Neural cell (in vitro differentiated cells): Measurements from ENCODE around the gene SAP30BP. TPM values are rescaled to one million over a fixed set of nuclear protein-coding genes. Genes with fewer than 3 reads are reported as not detected.
"Not testable (repeated sequence)": the region's sequence is repeated elsewhere in the genome, so short reads cannot be mapped to it uniquely, and the experiment has no call there.

Experiments
- H2AFZ ChIP-seq: fragments of 200-600, 300-800 bp; sonication (generic), shearing (Covaris generic); 2 replicates; pipeline ENCODE4 v1.6.0; 2014; ENCODE audit warnings: low read depth, mild to moderate bottlenecking, antibody characterized with exemption, low read length, moderate library complexity
- H3F3A ChIP-seq: fragments of 200-600 bp; shearing (Covaris generic); 2 replicates; pipeline ENCODE4 v1.6.1; 2016; ENCODE audit warnings: mild to moderate bottlenecking, moderate library complexity, mixed read lengths, antibody characterized with exemption, low read length; ENCODE audit not compliant: insufficient read depth, poor library complexity, severe bottlenecking
- H3K27ac ChIP-seq: fragments of 200-600, 300-800 bp; sonication (generic), shearing (Covaris generic); 2 replicates; pipeline ENCODE4 v1.5.1; 2014; ENCODE audit warnings: mild to moderate bottlenecking, low read length, moderate library complexity
- H3K27me3 ChIP-seq: fragments of 300-800, 200-600 bp; sonication (generic), shearing (Covaris generic); 2 replicates; pipeline ENCODE4 v1.6.0; 2014; ENCODE audit warnings: mild to moderate bottlenecking, low read depth, low read length, moderate library complexity; ENCODE audit not compliant: insufficient read depth
- H3K36me3 ChIP-seq: fragments of 300-800, 200-600 bp; sonication (generic), shearing (Covaris generic); 2 replicates; pipeline ENCODE4 v1.5.1; 2014; ENCODE audit warnings: mild to moderate bottlenecking, antibody characterized with exemption, low read length, moderate library complexity; ENCODE audit not compliant: insufficient read depth
- H3K4me2 ChIP-seq: fragments of 300-800, 200-600 bp; sonication (generic), shearing (Covaris generic); 2 replicates; pipeline ENCODE4 v1.6.0; 2014; ENCODE audit warnings: mild to moderate bottlenecking, low read length
- H3K4me3 ChIP-seq: fragments of 300-800, 200-600 bp; sonication (generic), shearing (Covaris generic); 2 replicates; pipeline ENCODE4 v1.5.1; 2014; ENCODE audit warnings: mild to moderate bottlenecking, low read length, moderate library complexity
- H3K79me2 ChIP-seq: fragments of 200-600 bp; shearing (Covaris generic); replicated peaks from 2 replicates; pipeline ENCODE4 v1.6.0; 2014; ENCODE audit warnings: mild to moderate bottlenecking, low read length, moderate library complexity; ENCODE audit not compliant: insufficient read depth
- H3K9ac ChIP-seq: fragments of 300-800, 200-600 bp; sonication (generic), shearing (Covaris generic); 2 replicates; pipeline ENCODE4 v1.6.1; 2016; ENCODE audit warnings: mild to moderate bottlenecking, low read length, mixed read lengths
- H3K9me2 ChIP-seq: fragments of 200-600 bp; shearing (Covaris generic); 2 replicates; pipeline ENCODE4 v1.6.1; 2016; ENCODE audit warnings: mild to moderate bottlenecking, low read length, mixed read lengths; ENCODE audit not compliant: insufficient read depth
- H3K9me3 ChIP-seq: fragments of 200-600, 300-800 bp; sonication (generic), shearing (Covaris generic); 2 replicates; pipeline ENCODE4 v1.6.1; 2016; ENCODE audit warnings: mild to moderate bottlenecking, mixed run types, low read length, moderate library complexity, mixed read lengths
- H4K20me1 ChIP-seq: fragments of 200-600 bp; shearing (Covaris generic); 2 replicates; pipeline ENCODE4 v1.6.1; 2016; ENCODE audit warnings: mild to moderate bottlenecking, mixed run types; ENCODE audit not compliant: insufficient read depth
- CTCF ChIP-seq: fragments of 450-650 bp; IDR thresholded peaks from 2 replicates; pipeline ENCODE4 v1.5.1; 2014; ENCODE audit warnings: antibody characterized with exemption, mild to moderate bottlenecking, moderate library complexity; ENCODE audit not compliant: poor library complexity, severe bottlenecking
- EP300 ChIP-seq: fragments of 450-650 bp; conservative IDR thresholded peaks from 2 replicates; pipeline ENCODE4 v1.6.1; 2014; ENCODE audit warnings: antibody characterized with exemption, mild to moderate bottlenecking, moderate library complexity; ENCODE audit not compliant: poor library complexity, severe bottlenecking
- EZH2 ChIP-seq: fragments of 200-600, 300-800 bp; shearing (Covaris generic), sonication (generic); IDR thresholded peaks from 2 replicates; pipeline ENCODE4 v1.6.1; 2014; ENCODE audit warnings: antibody characterized with exemption, low read length, borderline replicate concordance, mild to moderate bottlenecking; ENCODE audit not compliant: insufficient read depth, poor library complexity, severe bottlenecking
- MXI1 ChIP-seq: fragments of 450-650 bp; conservative IDR thresholded peaks from 2 replicates; pipeline ENCODE4 v1.6.1; 2014; ENCODE audit warnings: antibody characterized with exemption, mild to moderate bottlenecking; ENCODE audit not compliant: poor library complexity, severe bottlenecking
- POLR2AphosphoS5 ChIP-seq: IDR thresholded peaks from 2 replicates; pipeline ENCODE4 v1.6.1; 2012
- RAD21 ChIP-seq: fragments of 450-650 bp; conservative IDR thresholded peaks from 2 replicates; pipeline ENCODE4 v1.6.1; 2014; ENCODE audit warnings: antibody characterized with exemption, mild to moderate bottlenecking, moderate library complexity
- SMC3 ChIP-seq: fragments of 450-650 bp; conservative IDR thresholded peaks from 2 replicates; pipeline ENCODE4 v1.6.1; 2014; ENCODE audit warnings: antibody characterized with exemption, mild to moderate bottlenecking, moderate library complexity; ENCODE audit not compliant: poor library complexity
- TAF1 ChIP-seq: IDR thresholded peaks from 2 replicates; pipeline ENCODE4 v1.6.1; 2012; ENCODE audit warnings: low read depth
- polyA plus RNA-seq: library from polyadenylated mRNA; depleted of rRNA; stranded (reverse); fragments of >200 nt; gene quantifications from 2 replicates; pipeline ENCODE4 v1.2.3, GENCODE V29; 2014
- TF ChIP-seq, protein P1 (sequence below): IDR thresholded peaks from 2 replicates; pipeline ENCODE4 v1.6.1; 2012; ENCODE audit warnings: borderline replicate concordance

Gene SAP30BP
- polyA plus RNA-seq, 1 donor from 2014 or later, result 156 TPM

DNA sequence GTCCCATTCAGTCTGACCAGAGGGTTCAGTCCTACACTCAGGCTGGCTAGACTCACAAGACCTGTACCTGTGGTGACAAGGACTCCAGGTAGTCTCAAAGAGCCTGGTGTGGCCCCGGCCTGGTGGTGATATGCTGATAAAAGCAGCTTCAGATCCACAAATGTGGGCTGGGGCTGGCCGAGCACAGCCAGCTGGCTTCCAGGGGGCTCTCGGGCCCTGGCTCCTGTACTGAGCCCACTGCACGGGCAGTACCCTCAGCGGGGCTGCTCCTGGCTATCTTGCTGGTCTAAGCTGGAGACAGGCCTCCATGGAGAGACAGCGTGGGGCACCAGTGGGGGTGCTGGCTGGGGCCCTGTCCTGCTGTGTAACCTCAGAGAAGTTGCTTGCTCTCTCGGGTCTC lies 29.6 kb upstream of the SAP30BP start:
- no peaks in the 10 kb centered on the region for H3K9me2 ChIP-seq
- H3K9me3 ChIP-seq, result no peaks in the 10 kb centered on the region
- TF ChIP-seq EZH2 (no peak), POLR2AphosphoS5 (no peak), SMC3 (no peak), EP300 (no peak), CTCF (no peak), RAD21 (no peak), MXI1 (no peak), TAF1 (no peak)
- TF ChIP-seq, protein P1, sequence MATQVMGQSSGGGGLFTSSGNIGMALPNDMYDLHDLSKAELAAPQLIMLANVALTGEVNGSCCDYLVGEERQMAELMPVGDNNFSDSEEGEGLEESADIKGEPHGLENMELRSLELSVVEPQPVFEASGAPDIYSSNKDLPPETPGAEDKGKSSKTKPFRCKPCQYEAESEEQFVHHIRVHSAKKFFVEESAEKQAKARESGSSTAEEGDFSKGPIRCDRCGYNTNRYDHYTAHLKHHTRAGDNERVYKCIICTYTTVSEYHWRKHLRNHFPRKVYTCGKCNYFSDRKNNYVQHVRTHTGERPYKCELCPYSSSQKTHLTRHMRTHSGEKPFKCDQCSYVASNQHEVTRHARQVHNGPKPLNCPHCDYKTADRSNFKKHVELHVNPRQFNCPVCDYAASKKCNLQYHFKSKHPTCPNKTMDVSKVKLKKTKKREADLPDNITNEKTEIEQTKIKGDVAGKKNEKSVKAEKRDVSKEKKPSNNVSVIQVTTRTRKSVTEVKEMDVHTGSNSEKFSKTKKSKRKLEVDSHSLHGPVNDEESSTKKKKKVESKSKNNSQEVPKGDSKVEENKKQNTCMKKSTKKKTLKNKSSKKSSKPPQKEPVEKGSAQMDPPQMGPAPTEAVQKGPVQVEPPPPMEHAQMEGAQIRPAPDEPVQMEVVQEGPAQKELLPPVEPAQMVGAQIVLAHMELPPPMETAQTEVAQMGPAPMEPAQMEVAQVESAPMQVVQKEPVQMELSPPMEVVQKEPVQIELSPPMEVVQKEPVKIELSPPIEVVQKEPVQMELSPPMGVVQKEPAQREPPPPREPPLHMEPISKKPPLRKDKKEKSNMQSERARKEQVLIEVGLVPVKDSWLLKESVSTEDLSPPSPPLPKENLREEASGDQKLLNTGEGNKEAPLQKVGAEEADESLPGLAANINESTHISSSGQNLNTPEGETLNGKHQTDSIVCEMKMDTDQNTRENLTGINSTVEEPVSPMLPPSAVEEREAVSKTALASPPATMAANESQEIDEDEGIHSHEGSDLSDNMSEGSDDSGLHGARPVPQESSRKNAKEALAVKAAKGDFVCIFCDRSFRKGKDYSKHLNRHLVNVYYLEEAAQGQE, result no peak
- no peak overlapping the region for H3K4me2 ChIP-seq
- H3K27me3 ChIP-seq, result no peaks in the 10 kb centered on the region
- H3K4me3 ChIP-seq, result no peak overlapping the region
- H3F3A ChIP-seq, result no peaks in the 10 kb centered on the region
- H3K9ac ChIP-seq, result no peak overlapping the region
- H2AFZ ChIP-seq, result no peak overlapping the region
- no peak overlapping the region for H3K27ac ChIP-seq
- H4K20me1 ChIP-seq, result no peaks in the 10 kb centered on the region
- no peaks in the 10 kb centered on the region for H3K36me3 ChIP-seq
- H3K79me2 ChIP-seq, result no peaks in the 10 kb centered on the region

- not testable (repeated sequence) for H3K4me3 ChIP-seq, H3K36me3 ChIP-seq, H3K9me3 ChIP-seq, H3K79me2 ChIP-seq, H3K9me2 ChIP-seq, H2AFZ ChIP-seq, H3K4me2 ChIP-seq, H3K27ac ChIP-seq, H3F3A ChIP-seq, H3K27me3 ChIP-seq, H3K9ac ChIP-seq, H4K20me1 ChIP-seq
Observed at GRCh38 chr17:75638039-75638438, 29.1 kb upstream of the SAP30BP start.

GRCh38 chr17:75638893-75639292 lies 28.2 kb upstream of the SAP30BP start:
- TF ChIP-seq EZH2 (no peak), SMC3 (no peak), MXI1 (no peak), RAD21 (no peak), CTCF (no peak), TAF1 (no peak)
- TF ChIP-seq, protein P1, result no peak
- no peak overlapping the region for H3K27ac ChIP-seq
- H3K4me3 ChIP-seq, result no peak overlapping the region
- H3K9me3 ChIP-seq, result no peaks in the 10 kb centered on the region
- H3K9me2 ChIP-seq, result no peaks in the 10 kb centered on the region
- H3F3A ChIP-seq, result no peaks in the 10 kb centered on the region
- H3K9ac ChIP-seq, result no peak overlapping the region
- H3K36me3 ChIP-seq, result no peaks in the 10 kb centered on the region
- H2AFZ ChIP-seq, result no peak overlapping the region
- no peak overlapping the region for H3K4me2 ChIP-seq
- no peaks in the 10 kb centered on the region for H3K79me2 ChIP-seq
- no peaks in the 10 kb centered on the region for H4K20me1 ChIP-seq
- no peaks in the 10 kb centered on the region for H3K27me3 ChIP-seq
